ENCODE results near the gene MMEL1.

Gene MMEL1

GRCh38 chr1:2544093-2544874, 88.5 kb downstream of the MMEL1 start:
- no peak for DNase-seq (ENCODE audit: low spot score)

DNA sequence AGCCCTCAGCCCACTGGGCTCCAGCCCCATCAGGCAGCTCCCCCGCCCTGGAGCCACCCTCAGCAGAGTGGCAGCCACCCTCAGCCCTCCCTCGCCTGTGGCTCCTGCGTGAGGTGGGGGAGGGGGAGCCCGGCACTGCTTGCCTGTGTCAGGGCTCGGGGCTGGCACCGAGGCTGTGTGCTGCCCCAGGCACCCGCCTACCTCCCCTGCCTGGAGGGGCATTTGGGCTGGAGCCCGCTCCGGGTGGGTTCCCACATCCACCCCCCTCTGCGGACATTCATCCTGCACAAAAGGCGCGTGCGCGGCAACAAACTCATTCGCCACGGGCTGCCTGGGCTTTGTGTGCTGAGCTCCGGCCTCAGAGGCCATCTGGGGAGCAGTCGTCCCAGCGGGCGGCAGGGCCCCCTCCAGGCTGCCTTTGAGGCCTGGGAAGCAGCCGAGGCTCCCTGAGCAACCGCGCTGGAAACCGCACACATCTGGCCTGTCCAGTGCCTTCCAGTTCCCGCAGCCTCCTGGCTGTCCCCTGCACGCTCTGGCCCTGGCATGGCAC, 89.2 kb downstream of the MMEL1 start:
- DNase-seq (ENCODE audit: low spot score), result no peak

DNA sequence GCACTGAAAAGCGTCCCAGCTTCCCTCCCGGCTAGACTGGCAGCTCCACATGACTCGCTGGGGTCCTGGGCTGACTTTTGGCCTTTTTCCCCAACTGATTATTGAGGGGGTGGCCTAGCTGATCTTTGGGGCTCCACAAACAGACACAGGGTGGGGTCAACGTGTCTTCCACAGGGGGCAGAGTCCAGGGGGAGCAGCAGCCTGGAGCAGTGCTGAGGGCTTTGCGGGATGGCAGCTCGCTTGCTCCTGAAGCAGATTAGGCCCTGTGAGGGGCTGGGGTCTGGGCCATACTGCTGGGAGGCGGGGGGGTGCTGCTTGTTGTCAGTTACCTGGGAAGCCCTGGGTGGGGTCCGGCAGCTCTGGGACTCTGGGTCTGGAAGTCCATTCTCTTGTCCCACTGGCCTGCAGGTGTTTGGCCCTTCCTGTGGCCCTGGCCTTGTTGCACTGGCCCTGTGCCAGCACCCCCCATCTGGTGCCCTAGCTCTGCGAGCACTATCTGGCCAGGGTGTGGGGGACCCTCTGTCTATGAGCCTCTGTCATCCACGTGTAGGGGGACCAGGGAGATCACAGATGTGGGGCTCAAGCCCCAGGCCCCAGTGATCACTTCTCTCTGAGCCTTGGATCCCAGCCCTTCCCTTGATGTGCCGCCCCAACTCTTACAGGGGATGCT, 90.4 kb downstream of the MMEL1 start:
- no peak for DNase-seq (ENCODE audit: low spot score)

DNA sequence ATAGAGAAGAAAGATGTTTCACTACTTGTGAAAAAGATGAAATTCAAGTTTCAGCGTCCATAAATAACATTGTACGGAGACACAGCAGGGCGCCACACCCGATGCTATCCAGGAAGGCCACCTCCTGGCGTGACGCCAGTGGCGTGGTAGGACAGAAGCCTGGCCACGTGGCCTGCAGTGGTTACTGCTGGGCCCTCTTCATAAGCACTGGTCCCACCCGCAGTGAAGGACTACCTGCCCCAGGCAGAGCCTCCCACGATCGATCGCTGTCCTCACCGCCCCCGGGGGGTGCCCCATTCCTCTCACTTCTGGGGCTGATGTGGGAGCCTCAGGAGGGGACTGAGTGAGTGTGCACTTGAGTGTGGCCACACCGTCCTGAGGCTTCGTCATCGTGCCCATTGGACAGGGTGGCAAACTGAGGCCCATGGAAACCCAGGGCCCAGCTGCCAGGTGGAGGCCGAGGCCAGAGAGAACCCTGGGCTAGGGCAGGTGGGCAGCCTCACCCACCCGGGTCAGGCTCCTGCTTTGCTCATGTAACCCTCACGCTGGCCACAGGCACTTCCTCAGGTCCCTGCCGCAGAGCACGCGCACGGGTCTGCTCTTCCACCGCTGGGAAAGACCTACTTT, 91.1 kb downstream of the MMEL1 start:
- DNase-seq (ENCODE audit: low spot score), result no peak

DNA sequence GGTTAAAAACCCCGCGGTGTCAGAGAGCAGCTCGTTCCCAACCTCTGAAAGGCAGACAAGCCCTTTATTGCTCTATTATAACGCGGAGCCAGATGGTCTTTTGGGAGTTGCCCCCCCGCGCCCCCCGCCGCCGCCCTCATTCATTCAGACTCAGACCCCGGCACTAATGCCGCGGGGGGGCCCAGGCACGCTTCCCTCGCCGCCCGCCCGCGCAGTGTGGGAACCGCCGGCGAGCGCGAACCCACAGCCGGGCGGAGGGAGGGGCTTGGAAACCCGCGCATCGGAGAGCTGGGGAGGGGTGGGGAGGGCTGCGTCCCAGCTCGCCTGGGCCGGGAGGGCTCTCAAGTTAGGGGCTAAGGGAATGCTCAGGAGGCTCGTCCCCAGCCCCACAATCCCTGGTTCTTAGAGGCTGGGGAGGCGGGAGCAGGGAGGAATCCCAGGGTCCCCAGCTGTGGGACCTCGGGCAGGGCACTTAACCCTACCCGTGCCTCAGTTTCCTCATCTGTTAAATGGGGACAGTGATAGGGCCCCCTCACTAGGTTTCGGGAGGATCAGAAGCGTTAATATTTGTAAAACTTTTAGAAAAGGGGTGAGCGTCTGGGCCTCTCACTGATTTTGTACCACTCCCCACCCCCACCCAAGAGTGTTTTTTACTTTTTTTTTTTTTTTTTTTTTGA, 91.9 kb downstream of the MMEL1 start:
- no peak for DNase-seq (ENCODE audit: low spot score)
